ENCODE data around the gene LDLR.
"Not testable (repeated sequence)": the region's sequence is repeated elsewhere in the genome, so short reads cannot be mapped to it uniquely, and the experiment has no call there.

Gene LDLR

GRCh38 chr19:11141937-11142527 lies 52.8 kb downstream of the LDLR start:
- H3K4me3 ChIP-seq (ENCODE audit: extremely low read depth, insufficient read depth, low read length, poor library complexity, severe bottlenecking) = no peak overlapping the region
- peak overlapping the region; percentile 100 for H3K27ac ChIP-seq (ENCODE audit: low read depth, low read length, severe bottlenecking)
- WGBS, 2 experiments (ENCODE audit: insufficient coverage in 2 of 2) = 69 to 86% methylated on average over 8 to 9 of the region's 9 CpGs
- peaks cover 37% of the 10 kb centered on the region for H3K4me1 ChIP-seq (ENCODE audit: control insufficient read depth, insufficient read depth, low read length, poor library complexity, severe bottlenecking)
- no peaks in the 10 kb centered on the region for H3K9me3 ChIP-seq (ENCODE audit: control insufficient read depth, low read length)
- peaks cover 17% of the 10 kb centered on the region for H3K36me3 ChIP-seq (ENCODE audit: control insufficient read depth, insufficient read depth, low read length)

- peak overlapping the region; percentile 8 for H3K4me3 ChIP-seq (ENCODE audit: extremely low read depth, insufficient read depth, low read length, poor library complexity, severe bottlenecking)
Measured at GRCh38 chr19:11142528-11143171, 53.4 kb downstream of the LDLR start.

GRCh38 chr19:11145536-11145924 lies 56.3 kb downstream of the LDLR start:
- H3K27ac ChIP-seq (ENCODE audit: low read depth, low read length, severe bottlenecking) = no peak overlapping the region
- peaks cover 25% of the 10 kb centered on the region for H3K4me1 ChIP-seq (ENCODE audit: control insufficient read depth, insufficient read depth, low read length, poor library complexity, severe bottlenecking)
- H3K36me3 ChIP-seq (ENCODE audit: control insufficient read depth, insufficient read depth, low read length) = peaks cover 46% of the 10 kb centered on the region
- H3K9me3 ChIP-seq (ENCODE audit: control insufficient read depth, low read length) = no peaks in the 10 kb centered on the region
- no CpG with 5 or more reads among the region's 3 CpGs for WGBS, 2 experiments (ENCODE audit: insufficient coverage in 2 of 2)
- no peak overlapping the region for H3K4me3 ChIP-seq (ENCODE audit: extremely low read depth, insufficient read depth, low read length, poor library complexity, severe bottlenecking)

More at GRCh38 chr19:11142528-11143171, 53.4 kb downstream of the LDLR start:
- no peaks in the 10 kb centered on the region for H3K9me3 ChIP-seq (ENCODE audit: control insufficient read depth, low read length)
- peak overlapping the region; percentile 100 for H3K27ac ChIP-seq (ENCODE audit: low read depth, low read length, severe bottlenecking)
- 8 to 22% methylated on average over 12 to 13 of the region's 22 CpGs for WGBS, 2 experiments (ENCODE audit: insufficient coverage in 2 of 2)
- H3K36me3 ChIP-seq (ENCODE audit: control insufficient read depth, insufficient read depth, low read length) = peaks cover 23% of the 10 kb centered on the region
- H3K4me1 ChIP-seq (ENCODE audit: control insufficient read depth, insufficient read depth, low read length, poor library complexity, severe bottlenecking) = peaks cover 37% of the 10 kb centered on the region

- peaks cover 14% of the 10 kb centered on the region for H3K4me1 ChIP-seq (ENCODE audit: control insufficient read depth, insufficient read depth, low read length, poor library complexity, severe bottlenecking)
- H3K36me3 ChIP-seq (ENCODE audit: control insufficient read depth, insufficient read depth, low read length) = peaks cover 62% of the 10 kb centered on the region
- H3K9me3 ChIP-seq (ENCODE audit: control insufficient read depth, low read length) = no peaks in the 10 kb centered on the region
- no peak overlapping the region for H3K4me3 ChIP-seq (ENCODE audit: extremely low read depth, insufficient read depth, low read length, poor library complexity, severe bottlenecking)
- no peak overlapping the region for H3K27ac ChIP-seq (ENCODE audit: low read depth, low read length, severe bottlenecking)
- WGBS, 2 experiments (ENCODE audit: insufficient coverage in 2 of 2) = 92 to 98% methylated on average over 12 to 13 of the region's 14 CpGs
Measured at GRCh38 chr19:11148001-11148400, 58.7 kb downstream of the LDLR start.

GRCh38 chr19:11151181-11151580 lies 61.9 kb downstream of the LDLR start:
- peaks cover 6% of the 10 kb centered on the region for H3K4me1 ChIP-seq (ENCODE audit: control insufficient read depth, insufficient read depth, low read length, poor library complexity, severe bottlenecking)
- peaks cover 55% of the 10 kb centered on the region for H3K36me3 ChIP-seq (ENCODE audit: control insufficient read depth, insufficient read depth, low read length)
- H3K9me3 ChIP-seq (ENCODE audit: control insufficient read depth, low read length) = no peaks in the 10 kb centered on the region
- H3K4me3 ChIP-seq (ENCODE audit: extremely low read depth, insufficient read depth, low read length, poor library complexity, severe bottlenecking) = no peak overlapping the region
- no peak overlapping the region for H3K27ac ChIP-seq (ENCODE audit: low read depth, low read length, severe bottlenecking)
- 95 to 100% methylated on average over 7 of the region's 7 CpGs for WGBS, 2 experiments (ENCODE audit: insufficient coverage in 2 of 2)

- no peak overlapping the region for H3K27ac ChIP-seq (ENCODE audit: low read depth, low read length, severe bottlenecking)
- no peaks in the 10 kb centered on the region for H3K9me3 ChIP-seq (ENCODE audit: control insufficient read depth, low read length)
- peaks cover 46% of the 10 kb centered on the region for H3K36me3 ChIP-seq (ENCODE audit: control insufficient read depth, insufficient read depth, low read length)
- H3K4me1 ChIP-seq (ENCODE audit: control insufficient read depth, insufficient read depth, low read length, poor library complexity, severe bottlenecking) = peaks cover 6% of the 10 kb centered on the region
- no peak overlapping the region for H3K4me3 ChIP-seq (ENCODE audit: extremely low read depth, insufficient read depth, low read length, poor library complexity, severe bottlenecking)
- 97 to 99% methylated on average over 9 to 10 of the region's 11 CpGs for WGBS, 2 experiments (ENCODE audit: insufficient coverage in 2 of 2)
Measured at GRCh38 chr19:11152318-11153062, 63.2 kb downstream of the LDLR start.

- peak overlapping the region; percentile 82 for H3K4me3 ChIP-seq (ENCODE audit: extremely low read depth, insufficient read depth, low read length, poor library complexity, severe bottlenecking)
- H3K4me1 ChIP-seq (ENCODE audit: control insufficient read depth, insufficient read depth, low read length, poor library complexity, severe bottlenecking) = peaks cover 6% of the 10 kb centered on the region
- 38 to 52% methylated on average over 6 of the region's 6 CpGs for WGBS, 2 experiments (ENCODE audit: insufficient coverage in 2 of 2)
- H3K36me3 ChIP-seq (ENCODE audit: control insufficient read depth, insufficient read depth, low read length) = peaks cover 28% of the 10 kb centered on the region
- no peak overlapping the region for H3K27ac ChIP-seq (ENCODE audit: low read depth, low read length, severe bottlenecking)
- H3K9me3 ChIP-seq (ENCODE audit: control insufficient read depth, low read length) = no peaks in the 10 kb centered on the region
Measured at GRCh38 chr19:11154683-11155047, 65.4 kb downstream of the LDLR start.

GRCh38 chr19:11155373-11156120 lies 66.3 kb downstream of the LDLR start, which contains the start of gene SPC24:
SPC24 (minus strand) TSS chr19:11155782; CDS start chr19:11155776, 6 bp downstream.
- Histone ChIP-seq H3K9me3 (ENCODE audit: control insufficient read depth, low read length) (peaks cover 3% of the 10 kb centered on the region), H3K36me3 (ENCODE audit: control insufficient read depth, insufficient read depth, low read length) (peaks cover 22% of the 10 kb centered on the region), H3K4me1 (ENCODE audit: control insufficient read depth, insufficient read depth, low read length, poor library complexity, severe bottlenecking) (peaks cover 6% of the 10 kb centered on the region), H3K4me3 (ENCODE audit: extremely low read depth, insufficient read depth, low read length, poor library complexity, severe bottlenecking) (peak within 1 kb of the TSS; percentile 82), H3K27ac (ENCODE audit: low read depth, low read length, severe bottlenecking) (no peak within 1 kb of the TSS)
- 0 to 1% methylated on average over 42 to 45 of the region's 50 CpGs for WGBS, 2 experiments (ENCODE audit: insufficient coverage in 2 of 2)

- no peaks in the 10 kb centered on the region for H3K36me3 ChIP-seq (ENCODE audit: control insufficient read depth, insufficient read depth, low read length)
- H3K27ac ChIP-seq (ENCODE audit: low read depth, low read length, severe bottlenecking) = no peak overlapping the region
- no peak overlapping the region for H3K4me3 ChIP-seq (ENCODE audit: extremely low read depth, insufficient read depth, low read length, poor library complexity, severe bottlenecking)
- WGBS, 2 experiments (ENCODE audit: insufficient coverage in 2 of 2) = 76 to 87% methylated on average over 9 to 10 of the region's 16 CpGs
- H3K4me1 ChIP-seq (ENCODE audit: control insufficient read depth, insufficient read depth, low read length, poor library complexity, severe bottlenecking) = no peaks in the 10 kb centered on the region
- H3K9me3 ChIP-seq (ENCODE audit: control insufficient read depth, low read length) = peaks cover 4% of the 10 kb centered on the region
Measured at GRCh38 chr19:11159598-11160439, 70.6 kb downstream of the LDLR start.

- WGBS, 2 experiments (ENCODE audit: insufficient coverage in 2 of 2) = no CpG with 5 or more reads among the region's 2 CpGs
- not testable (repeated sequence) for H3K36me3 ChIP-seq (ENCODE audit: control insufficient read depth, insufficient read depth, low read length); H3K4me3 ChIP-seq (ENCODE audit: extremely low read depth, insufficient read depth, low read length, poor library complexity, severe bottlenecking); H3K4me1 ChIP-seq (ENCODE audit: control insufficient read depth, insufficient read depth, low read length, poor library complexity, severe bottlenecking); H3K27ac ChIP-seq (ENCODE audit: low read depth, low read length, severe bottlenecking); H3K9me3 ChIP-seq (ENCODE audit: control insufficient read depth, low read length)
Measured at GRCh38 chr19:11160440-11160768, 71.1 kb downstream of the LDLR start.
